NOMO-1 treated with DMSO at 0.1 percent for 48 hours (cell line): ENCODE measurements around the gene DDO.
"Not testable (repeated sequence)": the region's sequence is repeated elsewhere in the genome, so short reads cannot be mapped to it uniquely, and the experiment has no call there.

Experiments used
- DNase-seq: peaks from one replicate; lab custom pipeline; 2025; ENCODE audit not compliant: unreplicated experiment; lab: John Stamatoyannopoulos, UW

The DDO gene

GRCh38 chr6:110369066-110369465 is 46.3 kb downstream of the DDO start:
- no peak for DNase-seq

GRCh38 chr6:110368284-110368683 is 47.1 kb downstream of the DDO start:
- no peak for DNase-seq

GRCh38 chr6:110367825-110368224 is 47.5 kb downstream of the DDO start:
- no peak for DNase-seq

DNA sequence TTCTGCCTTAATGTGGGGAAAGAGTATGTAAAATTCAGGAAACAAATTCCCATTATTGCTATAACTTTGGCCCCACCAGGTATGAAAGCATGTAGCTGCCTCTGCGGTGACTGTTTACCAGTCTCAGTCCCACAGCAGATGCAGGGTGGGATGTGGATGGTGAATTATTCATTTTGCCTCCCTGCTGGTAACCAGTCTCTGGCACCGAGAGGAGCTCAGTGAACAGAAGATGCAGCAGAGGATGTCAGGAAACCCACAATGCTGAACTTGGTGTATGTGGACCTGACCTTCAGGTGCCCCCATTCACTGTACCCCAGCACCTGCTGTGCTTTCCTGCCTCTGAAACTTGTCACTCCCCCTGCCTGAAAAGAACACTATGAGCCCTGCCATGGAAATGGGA is 48.4 kb downstream of the DDO start:
- no peak for DNase-seq

DNA sequence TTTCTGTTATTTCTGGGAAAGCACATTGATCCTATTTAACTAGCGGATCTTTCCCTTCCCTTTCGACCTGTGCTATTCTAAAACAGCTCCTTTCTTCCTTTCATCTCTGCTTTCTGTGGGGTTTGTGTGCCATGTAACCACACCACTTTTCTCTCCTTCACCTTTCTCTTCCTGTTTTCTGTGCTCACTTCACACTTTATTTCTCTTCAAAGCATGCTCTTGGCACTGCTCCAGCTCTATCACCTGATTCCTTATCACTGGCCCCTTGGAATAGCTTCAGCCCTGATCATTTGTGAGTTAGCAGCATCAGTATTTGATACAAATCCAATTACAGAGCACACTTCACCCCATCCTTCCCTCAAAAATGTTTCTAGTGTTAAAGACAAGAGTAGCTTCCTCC is 49.1 kb downstream of the DDO start:
- no peak for DNase-seq

DNA sequence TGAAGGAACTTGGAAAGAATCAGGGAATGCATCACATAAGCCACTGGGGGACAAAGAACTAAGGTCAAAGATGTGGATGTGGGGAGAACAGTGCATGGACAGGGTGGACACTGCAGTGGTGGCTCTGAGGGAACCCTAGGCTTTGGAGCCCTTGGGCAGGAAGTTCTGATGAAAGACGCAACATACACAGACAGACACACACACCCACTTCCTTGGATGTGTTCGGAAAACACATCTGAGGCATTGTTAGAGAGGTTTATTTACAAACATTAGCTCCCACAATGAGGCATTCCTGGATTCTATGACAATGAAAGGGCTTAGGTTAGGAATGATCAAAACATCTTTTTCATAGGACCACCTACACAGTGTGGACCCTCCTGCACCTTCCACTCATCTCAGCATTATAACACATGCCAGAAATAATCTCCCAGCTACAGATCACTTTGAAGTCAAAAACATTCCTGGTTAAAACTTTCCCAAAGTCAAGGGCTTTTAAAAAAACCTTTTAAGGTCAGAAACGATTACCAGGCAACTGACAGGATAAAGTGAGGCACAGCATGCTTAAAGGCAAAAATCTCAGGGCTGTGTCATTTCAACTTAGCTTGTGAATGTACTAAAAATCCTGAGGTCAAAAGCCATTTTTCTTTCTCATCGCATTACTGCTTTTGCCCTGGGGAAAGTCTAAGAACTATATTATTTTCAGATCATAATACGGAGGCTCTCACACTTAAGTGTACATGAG is 50.8 kb downstream of the DDO start:
- DNase-seq: no peak

DNA sequence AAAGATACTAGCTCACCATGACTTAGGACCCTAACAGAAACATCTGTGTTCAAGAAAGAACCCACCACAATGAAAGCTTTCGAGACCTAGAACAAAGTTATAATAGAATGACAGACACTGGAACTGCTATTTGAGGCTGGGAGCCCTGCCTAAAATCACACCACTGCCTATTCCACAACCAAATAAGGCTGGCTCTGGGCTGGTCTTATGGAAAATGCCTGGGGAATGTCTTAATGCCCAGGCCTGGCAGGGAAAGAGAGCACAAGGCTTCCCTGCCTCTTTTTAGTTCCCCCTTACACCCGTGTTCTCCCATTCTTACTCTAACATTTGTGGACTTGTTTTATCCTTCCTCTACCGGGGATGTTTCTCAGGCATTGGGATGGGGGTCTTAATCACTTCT is 51.6 kb downstream of the DDO start:
- no peak for DNase-seq

GRCh38 chr6:110360676-110361075 is 54.7 kb downstream of the DDO start:
- DNase-seq: no peak

- no peak for DNase-seq
These were observed 55.8 kb downstream of the DDO start for GRCh38 chr6:110359556-110359955.

DNA sequence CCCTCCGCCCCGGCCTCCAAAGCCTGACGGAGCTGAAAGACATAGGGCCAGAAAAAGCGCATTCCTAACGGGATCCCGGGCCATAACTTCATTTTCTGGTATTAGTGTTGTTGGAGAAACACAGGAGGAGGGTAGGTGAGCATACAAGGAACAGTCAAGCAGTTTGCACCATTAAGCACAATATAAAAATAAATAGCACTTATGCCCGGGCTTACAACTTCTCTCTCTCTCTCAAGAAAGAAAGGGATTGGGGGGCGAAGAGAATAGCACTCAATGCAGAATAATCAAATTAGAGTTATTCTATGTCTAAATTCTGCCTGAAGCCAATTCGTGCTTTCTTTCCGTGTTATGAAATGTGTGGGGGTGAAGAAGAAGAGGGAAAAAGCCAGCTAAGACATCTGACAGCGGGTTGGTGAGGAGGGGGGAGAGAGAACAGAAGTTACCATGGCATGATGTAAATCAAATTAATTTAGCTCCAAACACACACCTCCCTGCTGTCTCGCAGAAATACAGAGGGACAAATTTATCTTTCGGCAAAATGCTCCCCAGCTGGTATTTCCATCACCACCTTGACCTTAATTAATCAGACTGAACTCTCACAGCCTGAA is 56.7 kb downstream of the DDO start:
- DNase-seq: no peak

GRCh38 chr6:110357664-110358552 is 57.5 kb downstream of the DDO start, which contains the start of gene METTL24:
TSS of gene METTL24 (minus strand) at chr6:110358349. CDS start at chr6:110358272, 77 bp downstream.
- no peak for DNase-seq

DNA sequence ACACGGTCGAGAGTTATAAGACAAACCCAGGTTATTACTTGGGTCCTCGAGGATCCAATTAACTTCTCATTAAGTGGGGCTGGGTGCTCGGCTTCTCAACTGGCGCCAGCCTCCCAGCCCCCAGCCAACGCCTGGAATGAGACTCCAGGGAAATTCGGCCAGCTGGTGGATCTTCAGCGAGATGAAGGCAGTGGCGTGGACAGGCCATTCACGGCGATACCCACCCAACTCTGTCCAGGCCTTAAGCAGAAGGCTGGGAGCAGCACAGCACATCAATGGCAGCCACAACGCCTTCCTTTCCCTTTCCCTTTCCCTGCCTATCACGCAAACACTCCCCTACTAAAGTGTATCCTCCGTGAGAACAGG is 58.1 kb downstream of the DDO start:
- no peak for DNase-seq

DNA sequence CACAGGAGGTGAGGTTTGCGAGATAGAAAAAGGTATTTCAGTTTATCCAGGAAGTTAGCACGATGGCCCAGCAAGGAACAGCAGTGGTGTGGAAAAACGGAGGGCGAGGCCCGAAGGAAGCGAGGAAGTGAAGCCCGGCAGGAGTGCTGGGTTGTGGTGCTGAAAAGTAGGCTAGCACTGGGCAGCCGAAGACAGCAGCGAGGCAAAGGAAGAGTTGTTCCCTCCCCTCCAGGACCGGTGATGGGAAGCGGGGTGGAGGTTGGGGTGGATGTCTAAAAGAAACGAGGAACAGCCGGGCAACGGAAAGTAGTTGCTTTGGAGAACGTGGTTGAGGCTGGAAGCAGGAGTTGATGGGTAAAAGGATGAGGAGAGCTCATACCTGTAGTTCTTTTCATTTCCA is 58.6 kb downstream of the DDO start:
- no peak for DNase-seq

DNA sequence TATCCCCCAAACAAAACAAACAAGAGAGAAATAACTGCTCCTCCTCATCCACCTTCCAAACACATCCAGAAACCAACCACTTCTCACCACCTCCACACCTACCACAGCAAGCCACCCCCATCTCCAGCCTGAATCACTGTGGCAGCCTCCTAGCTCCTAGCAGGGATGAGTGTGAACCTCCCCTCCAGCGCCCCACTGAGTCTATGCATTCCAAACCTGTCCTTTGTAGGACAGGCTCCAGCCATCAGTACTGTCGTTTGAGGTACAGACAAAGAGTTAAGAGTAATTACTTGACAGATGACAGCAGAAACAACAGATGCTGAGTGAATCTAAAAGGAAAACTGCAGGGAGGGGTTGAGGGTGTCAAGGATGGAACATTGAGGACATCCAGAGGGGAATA is 59.6 kb downstream of the DDO start:
- DNase-seq: no peak

GRCh38 chr6:110355022-110355421 is 60.4 kb downstream of the DDO start:
- no peak for DNase-seq

- DNase-seq: no peak
These were observed 61.2 kb downstream of the DDO start for GRCh38 chr6:110354153-110354552.

DNA sequence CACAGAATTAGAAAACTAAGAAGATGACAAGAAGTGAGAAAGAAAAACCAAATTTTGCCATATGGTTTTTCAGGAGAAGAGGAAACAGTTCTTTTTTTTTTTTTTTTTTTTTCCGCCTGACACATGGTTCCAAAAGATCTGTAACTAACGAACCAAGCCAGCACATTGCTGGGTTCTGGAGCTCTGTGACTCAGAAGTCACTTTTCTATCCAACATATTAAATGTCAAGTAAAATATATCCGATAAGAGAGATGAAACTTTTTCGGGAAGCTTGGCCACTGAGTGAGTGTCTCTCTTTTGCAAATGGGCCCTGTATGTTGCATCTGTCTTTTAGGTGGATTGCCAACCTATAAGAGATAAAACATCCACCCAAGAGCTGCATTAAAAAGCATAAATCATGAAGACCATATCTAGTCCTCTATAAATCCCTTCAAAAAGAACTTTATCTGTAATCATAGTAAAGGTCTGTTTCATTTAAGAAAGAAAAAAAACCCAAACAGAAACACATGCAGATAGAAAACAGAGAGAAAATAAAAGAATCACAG is 61.8 kb downstream of the DDO start:
- no peak for DNase-seq

DNA sequence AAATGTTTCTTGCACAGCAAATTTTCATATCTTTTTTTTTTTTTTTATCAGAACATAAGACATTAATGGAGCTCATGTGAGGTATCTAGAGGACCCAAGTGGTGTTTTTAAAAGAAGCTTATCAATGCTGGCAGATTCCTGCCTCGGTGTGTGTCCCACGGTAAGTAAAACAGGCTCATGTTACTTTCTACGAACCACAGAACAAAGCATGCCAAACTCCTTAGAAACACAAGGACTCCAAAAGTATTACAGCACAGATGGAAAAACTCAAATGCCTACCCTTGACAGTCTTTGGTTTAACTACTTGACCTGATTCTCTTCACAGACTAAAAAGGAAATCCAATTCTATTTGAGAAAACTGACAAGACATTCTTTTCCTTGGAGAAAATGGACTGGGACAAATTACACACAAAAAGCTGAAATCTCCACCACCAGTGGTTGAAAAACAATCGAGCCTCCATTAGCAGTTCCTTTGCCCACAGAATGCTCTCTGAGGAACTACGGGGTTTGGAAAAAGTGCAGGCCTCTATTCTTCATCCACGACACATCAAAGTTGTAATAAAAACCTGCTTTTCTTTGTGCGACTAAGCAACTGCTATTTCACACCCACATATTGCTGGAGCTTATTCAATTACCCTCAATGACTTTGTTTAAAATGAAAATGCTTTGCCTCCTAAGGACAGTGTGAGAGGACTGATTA is 62.7 kb downstream of the DDO start:
- DNase-seq: no peak

DNA sequence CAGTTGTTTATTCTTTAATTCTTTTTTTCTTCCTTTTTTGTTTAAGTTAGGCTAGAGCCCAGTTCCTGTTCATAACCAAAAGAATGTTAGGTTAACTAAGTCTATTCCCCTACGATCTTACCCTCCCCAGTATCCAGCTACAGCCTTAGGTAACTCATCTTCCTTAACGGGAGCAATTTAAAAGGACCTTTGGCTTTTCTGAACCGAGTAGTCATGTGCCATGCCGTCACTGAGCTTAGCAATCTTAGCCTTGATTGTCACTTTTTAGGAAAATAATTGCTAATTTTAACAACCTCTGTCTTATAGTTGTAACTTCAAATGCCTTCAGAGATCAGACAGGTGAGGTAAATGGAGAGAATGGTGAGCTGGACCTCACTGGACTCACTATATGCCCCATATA is 63.4 kb downstream of the DDO start:
- no peak for DNase-seq

DNA sequence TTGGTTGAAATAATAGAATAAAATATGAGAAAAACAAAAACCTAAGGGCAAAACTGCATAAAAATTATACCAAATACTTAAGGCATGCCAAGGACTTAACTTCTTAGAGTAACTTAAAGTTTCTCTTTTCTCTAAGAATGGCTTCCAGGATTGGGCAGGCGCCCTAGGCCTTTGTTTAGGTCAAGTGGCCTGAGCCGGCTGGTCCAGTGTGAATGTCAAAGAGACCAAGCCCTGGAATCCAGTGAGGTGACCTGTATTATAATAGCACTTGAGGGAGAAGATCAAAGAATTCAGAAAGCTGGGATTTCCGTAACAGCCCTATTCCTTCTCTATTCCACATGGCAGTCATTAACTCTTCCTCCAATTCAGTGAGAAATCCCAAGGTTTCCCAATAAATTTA is 63.8 kb downstream of the DDO start:
- DNase-seq: no peak

DNA sequence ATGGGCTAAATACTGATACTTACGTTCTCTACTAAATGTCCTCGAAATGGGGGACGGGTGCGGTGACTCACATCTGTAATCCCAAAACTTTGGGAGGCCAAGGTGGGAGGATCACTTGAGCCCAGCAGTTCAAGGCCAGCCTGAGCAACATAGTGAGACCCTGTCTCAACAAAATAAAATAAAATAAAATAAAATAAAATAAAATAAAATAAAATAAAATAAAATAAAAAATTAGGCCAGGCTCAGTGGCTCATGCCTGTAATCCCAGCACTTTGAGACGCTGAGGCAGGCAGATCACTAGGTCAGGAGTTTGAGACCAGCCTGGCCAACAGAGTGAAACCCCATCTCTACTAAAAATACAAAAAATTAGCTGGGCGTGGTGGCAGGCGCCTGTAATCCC is 64.8 kb downstream of the DDO start:
- not testable (repeated sequence) for DNase-seq
